ENCODE data around the gene PPIB.

- TF ChIP-seq EP300 (IDR thresholded peaks at IDR 0.05) = no peak
- no peak for TF ChIP-seq POLR2A (IDR thresholded peaks at IDR 0.05; ENCODE audit: low read depth)
- no peak for TF ChIP-seq POLR2AphosphoS5 (IDR thresholded peaks at IDR 0.05)
Observed at GRCh38 chr15:64158363-64159134, 4.3 kb downstream of the PPIB start.

Data from esophagus muscularis mucosa (tissue), 3 donors.